ENCODE data around the gene CFTR.

Gene CFTR

DNA sequence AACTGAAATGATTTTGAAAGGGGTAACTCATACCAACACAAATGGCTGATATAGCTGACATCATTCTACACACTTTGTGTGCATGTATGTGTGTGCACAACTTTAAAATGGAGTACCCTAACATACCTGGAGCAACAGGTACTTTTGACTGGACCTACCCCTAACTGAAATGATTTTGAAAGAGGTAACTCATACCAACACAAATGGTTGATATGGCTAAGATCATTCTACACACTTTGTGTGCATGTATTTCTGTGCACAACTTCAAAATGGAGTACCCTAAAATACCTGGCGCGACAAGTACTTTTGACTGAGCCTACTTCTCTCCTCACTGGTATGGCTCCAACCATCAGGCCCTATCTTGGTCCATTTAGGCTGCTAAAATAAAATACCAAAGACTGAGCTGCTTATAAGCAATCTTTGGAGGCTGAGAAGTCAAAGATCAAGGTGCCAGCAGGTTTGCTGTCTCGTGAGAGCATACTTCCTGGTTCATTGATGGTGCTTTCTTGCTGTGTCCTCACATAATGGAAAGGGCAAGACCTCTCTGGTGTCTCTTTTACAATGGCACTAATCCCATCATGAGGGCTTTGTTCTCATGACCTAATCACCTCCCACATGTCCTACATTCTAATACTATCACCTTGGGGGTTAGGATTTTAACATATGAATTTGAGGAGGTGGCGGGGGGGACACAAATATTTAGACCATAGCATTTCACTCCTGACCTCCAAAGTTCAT lies 173.3 kb downstream of the CFTR start:
- no peaks in the 10 kb centered on the region for H3K36me3 ChIP-seq (ENCODE audit: low read depth)
- no peak overlapping the region for H3K27ac ChIP-seq (ENCODE audit: poor library complexity, severe bottlenecking)
- H3K4me3 ChIP-seq (ENCODE audit: severe bottlenecking) = no peak overlapping the region
- no peaks in the 10 kb centered on the region for H3K27me3 ChIP-seq (ENCODE audit: insufficient read depth, poor library complexity, severe bottlenecking)
- no peaks in the 10 kb centered on the region for H3K9me3 ChIP-seq (ENCODE audit: severe bottlenecking)
- no peak for DNase-seq (ENCODE audit: low spot score)
- H3K4me1 ChIP-seq (ENCODE audit: insufficient read depth, poor library complexity, severe bottlenecking) = no peaks in the 10 kb centered on the region
- TF ChIP-seq, protein P1, sequence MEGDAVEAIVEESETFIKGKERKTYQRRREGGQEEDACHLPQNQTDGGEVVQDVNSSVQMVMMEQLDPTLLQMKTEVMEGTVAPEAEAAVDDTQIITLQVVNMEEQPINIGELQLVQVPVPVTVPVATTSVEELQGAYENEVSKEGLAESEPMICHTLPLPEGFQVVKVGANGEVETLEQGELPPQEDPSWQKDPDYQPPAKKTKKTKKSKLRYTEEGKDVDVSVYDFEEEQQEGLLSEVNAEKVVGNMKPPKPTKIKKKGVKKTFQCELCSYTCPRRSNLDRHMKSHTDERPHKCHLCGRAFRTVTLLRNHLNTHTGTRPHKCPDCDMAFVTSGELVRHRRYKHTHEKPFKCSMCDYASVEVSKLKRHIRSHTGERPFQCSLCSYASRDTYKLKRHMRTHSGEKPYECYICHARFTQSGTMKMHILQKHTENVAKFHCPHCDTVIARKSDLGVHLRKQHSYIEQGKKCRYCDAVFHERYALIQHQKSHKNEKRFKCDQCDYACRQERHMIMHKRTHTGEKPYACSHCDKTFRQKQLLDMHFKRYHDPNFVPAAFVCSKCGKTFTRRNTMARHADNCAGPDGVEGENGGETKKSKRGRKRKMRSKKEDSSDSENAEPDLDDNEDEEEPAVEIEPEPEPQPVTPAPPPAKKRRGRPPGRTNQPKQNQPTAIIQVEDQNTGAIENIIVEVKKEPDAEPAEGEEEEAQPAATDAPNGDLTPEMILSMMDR (IDR thresholded peaks at IDR 0.05; ENCODE audit: poor library complexity, severe bottlenecking) = no peak
- ATAC-seq (ENCODE audit: low read depth) = no peak

DNA sequence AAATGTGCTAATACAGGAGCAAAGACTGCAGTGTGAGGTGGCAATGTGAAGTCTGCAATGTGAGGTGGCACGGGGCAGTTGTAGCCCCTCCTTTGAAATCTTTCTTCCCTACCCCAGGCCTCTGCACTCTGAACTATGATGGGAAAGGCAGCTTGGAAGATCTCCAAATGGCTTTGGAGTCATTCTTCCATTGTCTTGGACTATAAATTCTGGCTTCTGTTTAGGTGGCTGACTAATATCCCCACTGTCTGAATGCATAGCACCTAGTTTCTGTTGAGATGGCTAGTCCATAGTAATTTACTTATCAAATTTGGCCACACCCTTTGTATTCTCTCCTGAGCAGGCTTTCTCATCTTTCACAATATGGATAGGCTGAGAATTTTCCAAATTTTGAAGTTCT lies 175.0 kb downstream of the CFTR start:
- Histone ChIP-seq H3K27me3 (ENCODE audit: insufficient read depth, poor library complexity, severe bottlenecking) (no peaks in the 10 kb centered on the region), H3K27ac (ENCODE audit: poor library complexity, severe bottlenecking) (no peak overlapping the region), H3K4me1 (ENCODE audit: insufficient read depth, poor library complexity, severe bottlenecking) (no peaks in the 10 kb centered on the region), H3K9me3 (ENCODE audit: severe bottlenecking) (no peaks in the 10 kb centered on the region), H3K4me3 (ENCODE audit: severe bottlenecking) (no peak overlapping the region), H3K36me3 (ENCODE audit: low read depth) (no peaks in the 10 kb centered on the region)
- TF ChIP-seq, protein P1 (IDR thresholded peaks at IDR 0.05; ENCODE audit: poor library complexity, severe bottlenecking) = no peak
- ATAC-seq (ENCODE audit: low read depth) (no peak), DNase-seq (ENCODE audit: low spot score) (no peak)

DNA sequence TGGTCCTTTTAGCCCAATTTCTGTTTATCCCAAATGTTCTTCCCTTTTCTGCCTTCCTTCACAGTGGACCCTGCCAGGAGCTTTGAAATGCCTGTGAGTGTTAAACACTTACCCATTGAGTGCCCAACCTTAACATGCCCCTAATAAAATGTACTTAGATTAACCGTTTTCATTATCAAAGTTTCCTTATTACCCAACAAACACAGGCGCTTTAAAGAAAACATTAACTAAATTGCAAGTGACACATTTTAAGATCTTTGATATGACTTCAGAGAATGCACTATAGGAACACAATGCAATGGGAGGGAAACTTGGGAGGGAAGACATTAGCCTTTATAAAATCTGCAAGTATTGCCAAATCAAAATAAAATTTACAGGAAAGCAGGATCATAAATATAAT lies 177.0 kb downstream of the CFTR start:
- Histone ChIP-seq H3K9me3 (ENCODE audit: severe bottlenecking) (no peaks in the 10 kb centered on the region), H3K27ac (ENCODE audit: poor library complexity, severe bottlenecking) (no peak overlapping the region), H3K4me3 (ENCODE audit: severe bottlenecking) (no peak overlapping the region), H3K36me3 (ENCODE audit: low read depth) (no peaks in the 10 kb centered on the region), H3K27me3 (ENCODE audit: insufficient read depth, poor library complexity, severe bottlenecking) (no peaks in the 10 kb centered on the region), H3K4me1 (ENCODE audit: insufficient read depth, poor library complexity, severe bottlenecking) (no peaks in the 10 kb centered on the region)
- DNase-seq (ENCODE audit: low spot score) (no peak), ATAC-seq (ENCODE audit: low read depth) (no peak)
- TF ChIP-seq, protein P1 (IDR thresholded peaks at IDR 0.05; ENCODE audit: poor library complexity, severe bottlenecking) = no peak

DNA sequence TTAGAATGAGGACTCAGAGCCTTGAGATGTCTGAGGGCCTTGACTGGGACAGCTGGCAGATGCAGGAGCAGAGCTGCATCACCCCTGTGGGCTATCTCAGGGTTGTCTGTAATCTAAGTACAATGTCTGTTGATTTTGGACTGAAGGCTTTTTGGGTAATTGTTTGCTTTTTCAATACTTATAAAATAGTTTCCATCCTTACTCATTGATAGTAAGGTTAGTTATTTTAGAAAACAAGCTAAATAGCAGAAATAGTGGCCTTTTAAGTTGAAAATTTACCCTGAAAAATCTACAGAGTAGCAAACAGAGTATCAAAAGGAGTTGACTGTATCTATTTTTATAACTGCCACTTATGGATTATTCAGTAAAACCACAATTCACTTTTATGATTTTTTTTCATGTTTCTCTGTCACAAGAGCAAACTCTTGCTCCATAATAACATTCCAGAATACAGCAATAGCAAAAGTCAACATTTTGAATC lies 179.7 kb downstream of the CFTR start:
- no peaks in the 10 kb centered on the region for H3K4me1 ChIP-seq (ENCODE audit: insufficient read depth, poor library complexity, severe bottlenecking)
- no peak for DNase-seq (ENCODE audit: low spot score)
- H3K9me3 ChIP-seq (ENCODE audit: severe bottlenecking) = no peaks in the 10 kb centered on the region
- no peak for ATAC-seq (ENCODE audit: low read depth)
- TF ChIP-seq, protein P1 (IDR thresholded peaks at IDR 0.05; ENCODE audit: poor library complexity, severe bottlenecking) = no peak
- no peak overlapping the region for H3K27ac ChIP-seq (ENCODE audit: poor library complexity, severe bottlenecking)
- H3K27me3 ChIP-seq (ENCODE audit: insufficient read depth, poor library complexity, severe bottlenecking) = no peaks in the 10 kb centered on the region
- H3K4me3 ChIP-seq (ENCODE audit: severe bottlenecking) = no peak overlapping the region
- H3K36me3 ChIP-seq (ENCODE audit: low read depth) = no peaks in the 10 kb centered on the region

DNA sequence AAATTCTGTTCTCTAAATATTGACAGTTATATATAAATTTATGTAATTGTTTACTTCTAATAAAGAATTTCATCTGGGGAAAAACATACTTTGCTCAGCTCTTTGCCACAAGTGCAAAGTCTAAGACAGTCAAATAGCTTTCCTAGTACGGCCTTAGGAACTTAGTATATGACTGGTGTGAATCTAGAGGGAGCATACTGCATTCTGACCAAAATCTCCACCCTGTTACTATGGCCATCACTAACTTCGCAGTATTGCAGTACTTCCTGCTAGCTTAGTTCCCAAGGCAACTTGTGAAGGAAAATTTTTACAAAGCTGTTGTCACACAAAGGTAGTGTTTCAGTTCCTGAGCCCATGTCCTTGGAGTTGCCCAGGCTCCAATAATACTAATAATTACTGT lies 181.5 kb downstream of the CFTR start:
- no peak for ATAC-seq (ENCODE audit: low read depth)
- no peak overlapping the region for H3K27ac ChIP-seq (ENCODE audit: poor library complexity, severe bottlenecking)
- no peaks in the 10 kb centered on the region for H3K4me1 ChIP-seq (ENCODE audit: insufficient read depth, poor library complexity, severe bottlenecking)
- no peaks in the 10 kb centered on the region for H3K27me3 ChIP-seq (ENCODE audit: insufficient read depth, poor library complexity, severe bottlenecking)
- no peak overlapping the region for H3K4me3 ChIP-seq (ENCODE audit: severe bottlenecking)
- no peaks in the 10 kb centered on the region for H3K36me3 ChIP-seq (ENCODE audit: low read depth)
- no peaks in the 10 kb centered on the region for H3K9me3 ChIP-seq (ENCODE audit: severe bottlenecking)
- no peak for DNase-seq (ENCODE audit: low spot score)
- TF ChIP-seq, protein P1 (IDR thresholded peaks at IDR 0.05; ENCODE audit: poor library complexity, severe bottlenecking) = no peak

Measured in RWPE2 (cell line).